Sigmoid colon (tissue), 4 donors: ENCODE measurements around the gene FBXO38.

Experiments
- EP300 ChIP-seq, 4 donors: sonication (generic); formaldehyde crosslinking; IDR thresholded peaks; one replicate each; pipeline ENCODE4 v1.6.1; 2017; ENCODE audit warnings: antibody characterized with exemption in 4 of 4
- POLR2A ChIP-seq, 2 donors: fragments of 450-650 bp; IDR thresholded peaks; one replicate each; pipeline ENCODE4 v1.6.1; 2016; ENCODE audit warnings: antibody characterized with exemption in 2 of 2, mild to moderate bottlenecking in 2 of 2, moderate library complexity in 2 of 2
- POLR2AphosphoS5 ChIP-seq, 4 donors: sonication (generic); formaldehyde crosslinking; IDR thresholded peaks; one replicate each; pipeline ENCODE4 v1.6.1; 2017; ENCODE audit warnings: antibody characterized with exemption in 4 of 4
- TF ChIP-seq, protein P1 (sequence below), 4 experiments: fragments of 450-650 bp in 3 of 4; fragments of 200-600 bp in 1 of 4; IDR thresholded peaks; one replicate each; pipeline ENCODE4 v1.5.1; 2016 to 2019; ENCODE audit warnings: antibody characterized with exemption in 4 of 4, mild to moderate bottlenecking in 3 of 4, moderate library complexity in 2 of 4

DNA sequence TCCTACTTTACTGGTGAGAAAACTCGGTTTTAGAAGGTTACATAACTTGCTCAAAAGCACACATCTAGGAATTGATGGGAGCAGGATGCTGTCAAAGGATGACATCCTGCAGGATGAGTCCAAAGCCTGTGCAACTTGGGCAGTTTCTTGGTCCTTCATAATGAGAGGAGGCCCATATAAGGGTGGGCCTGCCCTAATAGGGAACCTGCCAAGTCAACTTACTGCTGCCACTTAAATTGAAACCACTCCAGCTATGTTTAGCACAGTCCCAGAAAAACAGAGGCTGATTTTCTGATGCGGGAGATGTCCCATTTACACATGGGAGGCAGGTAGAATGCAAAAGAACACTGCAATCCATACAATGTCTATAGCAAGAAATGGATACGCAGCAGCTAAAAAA, 61.8 kb downstream of the FBXO38 start:
- TF ChIP-seq, protein P1, sequence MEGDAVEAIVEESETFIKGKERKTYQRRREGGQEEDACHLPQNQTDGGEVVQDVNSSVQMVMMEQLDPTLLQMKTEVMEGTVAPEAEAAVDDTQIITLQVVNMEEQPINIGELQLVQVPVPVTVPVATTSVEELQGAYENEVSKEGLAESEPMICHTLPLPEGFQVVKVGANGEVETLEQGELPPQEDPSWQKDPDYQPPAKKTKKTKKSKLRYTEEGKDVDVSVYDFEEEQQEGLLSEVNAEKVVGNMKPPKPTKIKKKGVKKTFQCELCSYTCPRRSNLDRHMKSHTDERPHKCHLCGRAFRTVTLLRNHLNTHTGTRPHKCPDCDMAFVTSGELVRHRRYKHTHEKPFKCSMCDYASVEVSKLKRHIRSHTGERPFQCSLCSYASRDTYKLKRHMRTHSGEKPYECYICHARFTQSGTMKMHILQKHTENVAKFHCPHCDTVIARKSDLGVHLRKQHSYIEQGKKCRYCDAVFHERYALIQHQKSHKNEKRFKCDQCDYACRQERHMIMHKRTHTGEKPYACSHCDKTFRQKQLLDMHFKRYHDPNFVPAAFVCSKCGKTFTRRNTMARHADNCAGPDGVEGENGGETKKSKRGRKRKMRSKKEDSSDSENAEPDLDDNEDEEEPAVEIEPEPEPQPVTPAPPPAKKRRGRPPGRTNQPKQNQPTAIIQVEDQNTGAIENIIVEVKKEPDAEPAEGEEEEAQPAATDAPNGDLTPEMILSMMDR (IDR thresholded peaks at IDR 0.05) = no peak
- no peak for TF ChIP-seq POLR2AphosphoS5 (IDR thresholded peaks at IDR 0.05)
- no peak for TF ChIP-seq POLR2A (IDR thresholded peaks at IDR 0.05)
- TF ChIP-seq EP300 (IDR thresholded peaks at IDR 0.05) = no peak
